HepG2 (cell line): ENCODE results near the gene CRTC2. TPM values are rescaled to one million over a fixed set of nuclear protein-coding genes. Genes with fewer than 3 reads are reported as not detected.

Source experiments
- ETV6 ChIP-seq: sonication (generic); formaldehyde crosslinking; conservative IDR thresholded peaks from 2 replicates; pipeline ENCODE4 v1.4.0; 2020; ENCODE audit warnings: missing genetic modification reagents
- MIER2 ChIP-seq: IDR thresholded peaks from 2 replicates; pipeline ENCODE4 v1.6.1; 2016; ENCODE audit warnings: missing biosample characterization, missing genetic modification reagents
- NR2F6 ChIP-seq, 2 experiments: IDR thresholded peaks; 2 replicates each; pipeline ENCODE4 v1.6.1; 2016; ENCODE audit warnings: antibody characterized with exemption in 1 of 2, mild to moderate bottlenecking in 1 of 2
- PPARG ChIP-seq: conservative IDR thresholded peaks from 2 replicates; pipeline ENCODE4 v1.6.1; 2016; ENCODE audit warnings: missing biosample characterization, missing genetic modification reagents
- SMYD3 ChIP-seq: sonication (generic); formaldehyde crosslinking; IDR thresholded peaks from 2 replicates; pipeline ENCODE4 v1.8.1; 2023; ENCODE audit warnings: mild to moderate bottlenecking, missing genetic modification reagents
- YEATS2 ChIP-seq: sonication (generic); formaldehyde crosslinking; IDR thresholded peaks from 2 replicates; pipeline ENCODE4 v1.4.0; 2020; ENCODE audit warnings: missing genetic modification reagents, borderline replicate concordance
- ZNF124 ChIP-seq: sonication (generic); formaldehyde crosslinking; IDR thresholded peaks from 2 replicates; pipeline ENCODE4 v1.4.0; 2020; ENCODE audit warnings: missing genetic modification reagents
- ZNF235 ChIP-seq: sonication (generic); formaldehyde crosslinking; IDR thresholded peaks from 2 replicates; pipeline ENCODE4 v1.8.1; 2023; ENCODE audit warnings: mild to moderate bottlenecking, missing genetic modification reagents, borderline replicate concordance
- ZSCAN25 ChIP-seq: sonication (generic); formaldehyde crosslinking; IDR thresholded peaks from 2 replicates; pipeline ENCODE4 v1.8.0; 2022; ENCODE audit warnings: mild to moderate bottlenecking, missing genetic modification reagents
- ZSCAN29 ChIP-seq: sonication (generic); formaldehyde crosslinking; conservative IDR thresholded peaks from 2 replicates; pipeline ENCODE4 v1.4.0; 2020; ENCODE audit warnings: mild to moderate bottlenecking, missing genetic modification reagents
- ZSCAN9 ChIP-seq: IDR thresholded peaks from 2 replicates; pipeline ENCODE4 v1.6.1; 2016; ENCODE audit warnings: borderline replicate concordance
- polyA plus RNA-seq, 8 experiments: library from polyadenylated mRNA; depleted of rRNA in 3 of 8; stranded (reverse) in 7 of 8; unstranded in 1 of 8; fragments of >200 nt; fragmentation: Illumina TruSeq in 4 of 8; extraction: Trizol in 4 of 8; gene quantifications; 2 replicates each; pipeline versions ENCODE4 v1.2.1 to v1.2.3, GENCODE V29; 2011 to 2016; ENCODE audit warnings: low read depth in 4 of 8, missing spikeins in 1 of 8, mixed read lengths in 1 of 8; ENCODE audit not compliant: insufficient read depth in 1 of 8
- total RNA-seq, 5 experiments: library from RNA; depleted of rRNA; stranded (reverse); fragments of >200 nt; fragmentation: Illumina TruSeq; extraction: Trizol; gene quantifications; 2 replicates each; pipeline ENCODE4 v1.2.3, GENCODE V29; 2016; ENCODE audit warnings: low read depth in 1 of 5
- TF ChIP-seq, protein P1 (sequence below): sonication (generic); formaldehyde crosslinking; IDR thresholded peaks from 2 replicates; pipeline ENCODE4 v1.5.0; 2020; ENCODE audit warnings: mild to moderate bottlenecking, missing genetic modification reagents, moderate library complexity
- TF ChIP-seq, protein P2 (sequence below): IDR thresholded peaks from 2 replicates; pipeline ENCODE4 v1.6.1; 2016; ENCODE audit warnings: mild to moderate bottlenecking, missing biosample characterization, missing genetic modification reagents
- TF ChIP-seq, protein P3 (sequence below): sonication (generic); formaldehyde crosslinking; IDR thresholded peaks from 2 replicates; pipeline ENCODE4 v1.4.0; 2020; ENCODE audit warnings: missing genetic modification reagents
- TF ChIP-seq, protein P4 (sequence below): sonication (generic); formaldehyde crosslinking; IDR thresholded peaks from 2 replicates; pipeline ENCODE4 v1.4.0; 2020; ENCODE audit warnings: mild to moderate bottlenecking, missing genetic modification reagents
- TF ChIP-seq, protein P5 (sequence below): sonication (generic); formaldehyde crosslinking; conservative IDR thresholded peaks from 2 replicates; pipeline ENCODE4 v1.4.0; 2020; ENCODE audit warnings: missing genetic modification reagents
- TF ChIP-seq, protein P6 (sequence below): sonication (generic); formaldehyde crosslinking; IDR thresholded peaks from 2 replicates; pipeline ENCODE4 v1.9.0; 2021; ENCODE audit warnings: missing genetic modification reagents, mild to moderate bottlenecking, borderline replicate concordance

Gene CRTC2
- total and polyA plus RNA-seq, 2 of the 13 experiments (the other 11 are each of a cell fraction or from before 2014, with no cell fraction given): 6.1 to 26.7 TPM

DNA sequence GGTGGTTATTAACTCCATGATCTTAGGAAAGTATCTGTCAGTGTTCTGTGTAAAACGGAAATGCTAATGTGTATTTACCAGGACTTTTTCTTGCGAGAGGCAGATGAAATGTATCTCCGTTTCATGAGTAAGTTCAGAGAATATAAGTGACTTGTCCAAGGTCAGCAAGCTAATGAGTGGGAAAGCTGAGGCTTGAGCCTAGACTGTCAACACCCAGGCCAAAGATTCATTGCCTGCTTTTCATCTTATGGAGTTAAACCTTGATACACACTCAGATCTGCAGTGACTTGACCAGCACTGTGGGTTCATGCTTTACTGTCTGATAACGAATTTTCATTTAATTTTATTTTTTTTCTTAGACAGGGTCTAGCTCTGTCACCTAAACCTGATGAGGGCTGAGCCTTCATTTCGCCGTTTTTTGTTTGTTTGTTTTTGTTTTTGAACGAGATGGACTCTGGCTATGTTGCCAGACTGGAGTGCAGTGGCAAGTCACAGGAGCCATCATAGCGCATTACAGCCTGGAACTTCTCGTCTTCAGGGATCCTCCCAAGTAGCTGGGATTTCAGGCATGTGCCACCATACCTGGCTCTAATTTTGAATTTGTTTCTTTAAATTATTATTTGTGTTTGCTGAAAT lies 20.0 kb upstream of the CRTC2 start (continued):
- TF ChIP-seq, protein P1, sequence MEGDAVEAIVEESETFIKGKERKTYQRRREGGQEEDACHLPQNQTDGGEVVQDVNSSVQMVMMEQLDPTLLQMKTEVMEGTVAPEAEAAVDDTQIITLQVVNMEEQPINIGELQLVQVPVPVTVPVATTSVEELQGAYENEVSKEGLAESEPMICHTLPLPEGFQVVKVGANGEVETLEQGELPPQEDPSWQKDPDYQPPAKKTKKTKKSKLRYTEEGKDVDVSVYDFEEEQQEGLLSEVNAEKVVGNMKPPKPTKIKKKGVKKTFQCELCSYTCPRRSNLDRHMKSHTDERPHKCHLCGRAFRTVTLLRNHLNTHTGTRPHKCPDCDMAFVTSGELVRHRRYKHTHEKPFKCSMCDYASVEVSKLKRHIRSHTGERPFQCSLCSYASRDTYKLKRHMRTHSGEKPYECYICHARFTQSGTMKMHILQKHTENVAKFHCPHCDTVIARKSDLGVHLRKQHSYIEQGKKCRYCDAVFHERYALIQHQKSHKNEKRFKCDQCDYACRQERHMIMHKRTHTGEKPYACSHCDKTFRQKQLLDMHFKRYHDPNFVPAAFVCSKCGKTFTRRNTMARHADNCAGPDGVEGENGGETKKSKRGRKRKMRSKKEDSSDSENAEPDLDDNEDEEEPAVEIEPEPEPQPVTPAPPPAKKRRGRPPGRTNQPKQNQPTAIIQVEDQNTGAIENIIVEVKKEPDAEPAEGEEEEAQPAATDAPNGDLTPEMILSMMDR: no peak
- no peak for TF ChIP-seq ZNF235 (CRISPR knock-in tag)
- TF ChIP-seq, protein P2, sequence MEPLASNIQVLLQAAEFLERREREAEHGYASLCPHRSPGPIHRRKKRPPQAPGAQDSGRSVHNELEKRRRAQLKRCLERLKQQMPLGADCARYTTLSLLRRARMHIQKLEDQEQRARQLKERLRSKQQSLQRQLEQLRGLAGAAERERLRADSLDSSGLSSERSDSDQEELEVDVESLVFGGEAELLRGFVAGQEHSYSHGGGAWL (CRISPR knock-in tag): no peak
- TF ChIP-seq, protein P3, sequence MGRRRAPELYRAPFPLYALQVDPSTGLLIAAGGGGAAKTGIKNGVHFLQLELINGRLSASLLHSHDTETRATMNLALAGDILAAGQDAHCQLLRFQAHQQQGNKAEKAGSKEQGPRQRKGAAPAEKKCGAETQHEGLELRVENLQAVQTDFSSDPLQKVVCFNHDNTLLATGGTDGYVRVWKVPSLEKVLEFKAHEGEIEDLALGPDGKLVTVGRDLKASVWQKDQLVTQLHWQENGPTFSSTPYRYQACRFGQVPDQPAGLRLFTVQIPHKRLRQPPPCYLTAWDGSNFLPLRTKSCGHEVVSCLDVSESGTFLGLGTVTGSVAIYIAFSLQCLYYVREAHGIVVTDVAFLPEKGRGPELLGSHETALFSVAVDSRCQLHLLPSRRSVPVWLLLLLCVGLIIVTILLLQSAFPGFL (CRISPR knock-in tag): no peak
- TF ChIP-seq ZSCAN25: no peak
- no peak for TF ChIP-seq MIER2 (CRISPR knock-in tag)
- TF ChIP-seq, protein P4, sequence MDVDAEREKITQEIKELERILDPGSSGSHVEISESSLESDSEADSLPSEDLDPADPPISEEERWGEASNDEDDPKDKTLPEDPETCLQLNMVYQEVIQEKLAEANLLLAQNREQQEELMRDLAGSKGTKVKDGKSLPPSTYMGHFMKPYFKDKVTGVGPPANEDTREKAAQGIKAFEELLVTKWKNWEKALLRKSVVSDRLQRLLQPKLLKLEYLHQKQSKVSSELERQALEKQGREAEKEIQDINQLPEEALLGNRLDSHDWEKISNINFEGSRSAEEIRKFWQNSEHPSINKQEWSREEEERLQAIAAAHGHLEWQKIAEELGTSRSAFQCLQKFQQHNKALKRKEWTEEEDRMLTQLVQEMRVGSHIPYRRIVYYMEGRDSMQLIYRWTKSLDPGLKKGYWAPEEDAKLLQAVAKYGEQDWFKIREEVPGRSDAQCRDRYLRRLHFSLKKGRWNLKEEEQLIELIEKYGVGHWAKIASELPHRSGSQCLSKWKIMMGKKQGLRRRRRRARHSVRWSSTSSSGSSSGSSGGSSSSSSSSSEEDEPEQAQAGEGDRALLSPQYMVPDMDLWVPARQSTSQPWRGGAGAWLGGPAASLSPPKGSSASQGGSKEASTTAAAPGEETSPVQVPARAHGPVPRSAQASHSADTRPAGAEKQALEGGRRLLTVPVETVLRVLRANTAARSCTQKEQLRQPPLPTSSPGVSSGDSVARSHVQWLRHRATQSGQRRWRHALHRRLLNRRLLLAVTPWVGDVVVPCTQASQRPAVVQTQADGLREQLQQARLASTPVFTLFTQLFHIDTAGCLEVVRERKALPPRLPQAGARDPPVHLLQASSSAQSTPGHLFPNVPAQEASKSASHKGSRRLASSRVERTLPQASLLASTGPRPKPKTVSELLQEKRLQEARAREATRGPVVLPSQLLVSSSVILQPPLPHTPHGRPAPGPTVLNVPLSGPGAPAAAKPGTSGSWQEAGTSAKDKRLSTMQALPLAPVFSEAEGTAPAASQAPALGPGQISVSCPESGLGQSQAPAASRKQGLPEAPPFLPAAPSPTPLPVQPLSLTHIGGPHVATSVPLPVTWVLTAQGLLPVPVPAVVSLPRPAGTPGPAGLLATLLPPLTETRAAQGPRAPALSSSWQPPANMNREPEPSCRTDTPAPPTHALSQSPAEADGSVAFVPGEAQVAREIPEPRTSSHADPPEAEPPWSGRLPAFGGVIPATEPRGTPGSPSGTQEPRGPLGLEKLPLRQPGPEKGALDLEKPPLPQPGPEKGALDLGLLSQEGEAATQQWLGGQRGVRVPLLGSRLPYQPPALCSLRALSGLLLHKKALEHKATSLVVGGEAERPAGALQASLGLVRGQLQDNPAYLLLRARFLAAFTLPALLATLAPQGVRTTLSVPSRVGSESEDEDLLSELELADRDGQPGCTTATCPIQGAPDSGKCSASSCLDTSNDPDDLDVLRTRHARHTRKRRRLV (CRISPR knock-in tag): no peak
- TF ChIP-seq, protein P5, sequence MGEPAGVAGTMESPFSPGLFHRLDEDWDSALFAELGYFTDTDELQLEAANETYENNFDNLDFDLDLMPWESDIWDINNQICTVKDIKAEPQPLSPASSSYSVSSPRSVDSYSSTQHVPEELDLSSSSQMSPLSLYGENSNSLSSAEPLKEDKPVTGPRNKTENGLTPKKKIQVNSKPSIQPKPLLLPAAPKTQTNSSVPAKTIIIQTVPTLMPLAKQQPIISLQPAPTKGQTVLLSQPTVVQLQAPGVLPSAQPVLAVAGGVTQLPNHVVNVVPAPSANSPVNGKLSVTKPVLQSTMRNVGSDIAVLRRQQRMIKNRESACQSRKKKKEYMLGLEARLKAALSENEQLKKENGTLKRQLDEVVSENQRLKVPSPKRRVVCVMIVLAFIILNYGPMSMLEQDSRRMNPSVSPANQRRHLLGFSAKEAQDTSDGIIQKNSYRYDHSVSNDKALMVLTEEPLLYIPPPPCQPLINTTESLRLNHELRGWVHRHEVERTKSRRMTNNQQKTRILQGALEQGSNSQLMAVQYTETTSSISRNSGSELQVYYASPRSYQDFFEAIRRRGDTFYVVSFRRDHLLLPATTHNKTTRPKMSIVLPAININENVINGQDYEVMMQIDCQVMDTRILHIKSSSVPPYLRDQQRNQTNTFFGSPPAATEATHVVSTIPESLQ (CRISPR knock-in tag): 0 out of 2 replicates have a peak, but pooled peaks have one; percentile 30
- no peak for TF ChIP-seq SMYD3
- no peak for TF ChIP-seq YEATS2 (CRISPR knock-in tag)
- no peak for TF ChIP-seq NR2F6 (IDR thresholded peaks at IDR 0.05)
- TF ChIP-seq NR2F6 (CRISPR knock-in tag; IDR thresholded peaks at IDR 0.05): no peak
- no peak for TF ChIP-seq ZNF124 (CRISPR knock-in tag)
- TF ChIP-seq ZSCAN29 (CRISPR knock-in tag): 0 out of 2 replicates have a peak, but pooled peaks have one; percentile 17
- no peak for TF ChIP-seq PPARG (CRISPR knock-in tag)
- TF ChIP-seq ETV6 (CRISPR knock-in tag): no peak
- TF ChIP-seq ZSCAN9: 0 out of 2 replicates have a peak, but pooled peaks have one; percentile 6
- TF ChIP-seq, protein P6, sequence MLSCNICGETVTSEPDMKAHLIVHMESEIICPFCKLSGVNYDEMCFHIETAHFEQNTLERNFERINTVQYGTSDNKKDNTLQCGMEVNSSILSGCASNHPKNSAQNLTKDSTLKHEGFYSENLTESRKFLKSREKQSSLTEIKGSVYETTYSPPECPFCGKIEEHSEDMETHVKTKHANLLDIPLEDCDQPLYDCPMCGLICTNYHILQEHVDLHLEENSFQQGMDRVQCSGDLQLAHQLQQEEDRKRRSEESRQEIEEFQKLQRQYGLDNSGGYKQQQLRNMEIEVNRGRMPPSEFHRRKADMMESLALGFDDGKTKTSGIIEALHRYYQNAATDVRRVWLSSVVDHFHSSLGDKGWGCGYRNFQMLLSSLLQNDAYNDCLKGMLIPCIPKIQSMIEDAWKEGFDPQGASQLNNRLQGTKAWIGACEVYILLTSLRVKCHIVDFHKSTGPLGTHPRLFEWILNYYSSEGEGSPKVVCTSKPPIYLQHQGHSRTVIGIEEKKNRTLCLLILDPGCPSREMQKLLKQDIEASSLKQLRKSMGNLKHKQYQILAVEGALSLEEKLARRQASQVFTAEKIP (CRISPR knock-in tag): no peak
